Upper lobe of right lung (tissue), 1 donor: ENCODE measurements around the gene PRR20B. TPM values are rescaled to one million over a fixed set of nuclear protein-coding genes. Genes with fewer than 3 reads are reported as not detected.
"Not testable (repeated sequence)": the region's sequence is repeated elsewhere in the genome, so short reads cannot be mapped to it uniquely, and the experiment has no call there.

Experiments used
- ATAC-seq: fragments of 200-7000 bp; cut with Tn5 transposase; one replicate; pipeline ENCODE4 v1.9.1; 2020; ENCODE audit warnings: mild to moderate bottlenecking, moderate library complexity
- DNase-seq: peaks from one replicate; pipeline ENCODE4 v3.0.0-alpha.2; 2020
- H3K27ac ChIP-seq: fragments of 200-600 bp; one replicate; pipeline ENCODE4 v1.8.0; 2022
- H3K27me3 ChIP-seq: fragments of 200-600 bp; one replicate; pipeline ENCODE4 v1.8.0; 2022; ENCODE audit warnings: mild to moderate bottlenecking
- H3K36me3 ChIP-seq: fragments of 200-600 bp; one replicate; pipeline ENCODE4 v1.8.0; 2022
- H3K4me1 ChIP-seq: fragments of 200-600 bp; one replicate; pipeline ENCODE4 v1.8.0; 2022
- H3K4me3 ChIP-seq: fragments of 200-600 bp; one replicate; pipeline ENCODE4 v1.8.0; 2022; ENCODE audit warnings: mild to moderate bottlenecking
- H3K9me3 ChIP-seq: fragments of 200-600 bp; one replicate; pipeline ENCODE4 v1.8.0; 2022
- intact Hi-C: fragments of 100-400 bp; cut with DNase I; formaldehyde crosslinking; loops from one replicate; pipeline ENCODE4 v1.11.0; 2022
- long read RNA-seq: library from polyadenylated mRNA; unstranded; transcript quantifications from one replicate; pipeline ENCODE4 v2.0.0, GENCODE V29; 2021
- total RNA-seq: library from RNA; stranded (reverse); fragmentation: NEBNext Ultra II Directional; extraction: Animal tissue kit (Norgen Biotek cat#: 25700); gene quantifications from one replicate; pipeline ENCODE4 v1.2.1, GENCODE V29; 2021
- TF ChIP-seq, protein P1 (sequence below): fragments of 200-600 bp; IDR thresholded peaks from one replicate; pipeline ENCODE4 v1.8.0; 2022; ENCODE audit warnings: antibody characterized with exemption
- donor health status: DM: no; HTN: yes; CAD: no; lungs with severe emphysema.

PRR20B gene
- total RNA-seq = not detected
- long read RNA-seq = 0 reads

DNA sequence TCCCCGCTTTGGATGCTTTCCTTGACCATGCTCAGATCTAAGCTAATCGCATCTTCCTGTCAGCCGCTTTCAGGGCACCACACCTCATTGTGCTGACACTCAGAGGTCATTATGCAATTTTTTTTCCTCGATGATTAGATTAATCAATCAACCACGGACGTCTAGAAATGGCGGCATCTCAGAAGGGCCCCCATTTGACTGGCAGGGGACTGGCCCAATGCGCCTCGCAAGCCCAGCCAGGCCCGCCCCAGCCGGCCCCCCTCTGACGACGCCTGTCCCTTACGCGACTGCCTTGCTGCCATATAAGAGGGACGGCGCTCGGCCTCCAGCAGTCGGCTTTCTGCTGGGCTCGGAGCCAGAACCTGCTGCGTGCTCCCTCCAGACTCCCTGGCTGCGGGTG lies at the start of gene PRR20B:
Gene PRR20B (plus strand): TSS at position 301 of the 400 bp plus-strand sequence. CDS start 387 bp downstream, outside the sequence.
- intact Hi-C loops, H3K4me3 ChIP-seq: not testable (repeated sequence)

DNA sequence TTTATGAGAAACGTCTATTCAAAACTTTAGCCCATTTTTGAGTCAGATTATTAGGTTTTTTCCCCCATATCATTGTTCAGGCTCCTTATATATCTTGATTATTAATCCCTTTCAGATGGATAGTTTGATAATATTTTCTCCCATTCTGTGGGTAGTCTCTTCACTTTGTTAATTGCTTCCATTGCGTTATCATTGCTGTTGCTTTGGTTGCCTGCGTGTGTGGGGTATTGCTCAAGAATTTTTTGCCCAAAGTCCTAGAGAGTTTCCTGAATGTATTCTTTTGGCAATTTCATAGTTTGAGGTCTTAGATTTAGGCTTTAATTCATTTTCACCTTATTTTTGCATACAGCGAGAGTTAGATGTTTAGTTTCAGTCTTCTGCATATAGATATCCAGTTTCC lies 32.3 kb upstream of the PRR20B start:
- TF ChIP-seq, protein P1, sequence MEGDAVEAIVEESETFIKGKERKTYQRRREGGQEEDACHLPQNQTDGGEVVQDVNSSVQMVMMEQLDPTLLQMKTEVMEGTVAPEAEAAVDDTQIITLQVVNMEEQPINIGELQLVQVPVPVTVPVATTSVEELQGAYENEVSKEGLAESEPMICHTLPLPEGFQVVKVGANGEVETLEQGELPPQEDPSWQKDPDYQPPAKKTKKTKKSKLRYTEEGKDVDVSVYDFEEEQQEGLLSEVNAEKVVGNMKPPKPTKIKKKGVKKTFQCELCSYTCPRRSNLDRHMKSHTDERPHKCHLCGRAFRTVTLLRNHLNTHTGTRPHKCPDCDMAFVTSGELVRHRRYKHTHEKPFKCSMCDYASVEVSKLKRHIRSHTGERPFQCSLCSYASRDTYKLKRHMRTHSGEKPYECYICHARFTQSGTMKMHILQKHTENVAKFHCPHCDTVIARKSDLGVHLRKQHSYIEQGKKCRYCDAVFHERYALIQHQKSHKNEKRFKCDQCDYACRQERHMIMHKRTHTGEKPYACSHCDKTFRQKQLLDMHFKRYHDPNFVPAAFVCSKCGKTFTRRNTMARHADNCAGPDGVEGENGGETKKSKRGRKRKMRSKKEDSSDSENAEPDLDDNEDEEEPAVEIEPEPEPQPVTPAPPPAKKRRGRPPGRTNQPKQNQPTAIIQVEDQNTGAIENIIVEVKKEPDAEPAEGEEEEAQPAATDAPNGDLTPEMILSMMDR = no peak
- no peak for ATAC-seq
- Histone ChIP-seq H3K36me3 (no peaks in the 10 kb centered on the region), H3K4me1 (no peaks in the 10 kb centered on the region), H3K27ac (no peak overlapping the region), H3K27me3 (no peaks in the 10 kb centered on the region), H3K9me3 (peaks cover 4% of the 10 kb centered on the region), H3K4me3 (no peak overlapping the region)
- no peak for DNase-seq
- intact Hi-C loops = no loop called here

More for the DNA sequence above, at the start of gene PRR20B:
- not testable (repeated sequence) for DNase-seq, H3K36me3 ChIP-seq, H3K27me3 ChIP-seq, ATAC-seq, H3K4me1 ChIP-seq, H3K9me3 ChIP-seq, H3K27ac ChIP-seq

GRCh38 chr13:57123681-57124080 lies 23.6 kb upstream of the PRR20B start:
- Histone ChIP-seq H3K27ac (no peak overlapping the region), H3K4me1 (no peaks in the 10 kb centered on the region), H3K4me3 (no peak overlapping the region), H3K9me3 (no peaks in the 10 kb centered on the region), H3K27me3 (no peaks in the 10 kb centered on the region), H3K36me3 (no peaks in the 10 kb centered on the region)
- no peak for DNase-seq
- ATAC-seq = no peak
- intact Hi-C loops = no loop called here
- TF ChIP-seq, protein P1 = no peak

DNA sequence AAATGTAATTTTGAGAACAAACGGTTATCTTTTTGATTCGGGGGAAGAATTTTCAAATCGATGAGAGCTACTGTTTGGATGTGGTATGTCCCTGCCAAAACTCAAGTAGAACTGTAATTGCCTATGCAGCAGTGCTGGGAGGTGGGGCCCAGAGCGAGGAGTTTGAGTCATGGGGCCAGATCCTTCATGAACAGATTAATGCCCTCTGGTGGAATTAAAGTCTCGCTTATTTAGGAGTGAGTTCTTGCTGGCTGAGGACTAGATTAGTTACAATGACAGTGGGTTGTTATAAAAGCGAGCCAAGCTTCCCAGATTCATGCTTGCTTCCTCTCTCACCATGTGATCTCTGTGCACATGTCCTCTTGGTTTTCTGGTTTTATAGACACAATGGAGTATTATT lies 18.4 kb upstream of the PRR20B start:
- intact Hi-C loops = no loop called here

DNA sequence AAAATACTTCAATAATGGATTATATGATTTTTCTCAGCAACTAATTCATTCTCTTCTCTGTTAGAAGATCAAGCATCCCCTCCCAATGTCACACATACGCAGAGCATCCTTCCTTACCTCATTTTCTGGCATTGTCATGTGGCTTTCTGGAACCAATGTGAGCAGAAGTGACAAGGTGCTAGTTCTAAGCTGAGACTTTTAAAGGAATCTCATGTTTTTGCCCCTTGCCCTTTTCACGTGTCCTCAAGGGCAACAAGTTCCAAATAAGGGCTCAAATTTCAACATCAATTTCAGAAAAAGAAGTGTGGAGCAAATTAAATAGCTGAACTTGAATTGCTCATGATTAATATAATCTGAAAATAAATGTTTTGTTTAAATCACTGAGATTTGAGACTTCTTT lies 11.2 kb upstream of the PRR20B start:
- ATAC-seq = no peak
- TF ChIP-seq, protein P1 = no peak
- DNase-seq = no peak
- Histone ChIP-seq H3K4me1 (no peaks in the 10 kb centered on the region), H3K36me3 (no peaks in the 10 kb centered on the region), H3K27me3 (no peaks in the 10 kb centered on the region), H3K27ac (no peak overlapping the region), H3K9me3 (no peaks in the 10 kb centered on the region), H3K4me3 (no peak overlapping the region)
- intact Hi-C loops = no loop called here

More for the DNA sequence above, 18.4 kb upstream of the PRR20B start:
- no peaks in the 10 kb centered on the region for H3K36me3 ChIP-seq
- ATAC-seq (no peak), DNase-seq (no peak)
- H3K27me3 ChIP-seq = no peaks in the 10 kb centered on the region
- no peaks in the 10 kb centered on the region for H3K4me1 ChIP-seq
- no peaks in the 10 kb centered on the region for H3K9me3 ChIP-seq
- TF ChIP-seq, protein P1 = no peak
- no peak overlapping the region for H3K27ac ChIP-seq
- no peak overlapping the region for H3K4me3 ChIP-seq

- Histone ChIP-seq H3K36me3 (no peaks in the 10 kb centered on the region), H3K27me3 (no peaks in the 10 kb centered on the region), H3K27ac (no peak overlapping the region), H3K4me1 (no peaks in the 10 kb centered on the region), H3K9me3 (no peaks in the 10 kb centered on the region), H3K4me3 (no peak overlapping the region)
- intact Hi-C loops = no loop called here
- no peak for DNase-seq
- ATAC-seq = no peak
- TF ChIP-seq, protein P1 = no peak
Measured at GRCh38 chr13:57137585-57137984, 9.7 kb upstream of the PRR20B start.
